Endothelial cell of umbilical vein (primary cell): ENCODE measurements around the gene SGPP1.

Experiments used
- CTCF ChIP-seq, 2 donors: IDR thresholded peaks; 1 replicate in 1 of 2; 2 replicates in 1 of 2; pipeline ENCODE4 v1.5.1; 2011; ENCODE audit warnings: low read length in 2 of 2, mild to moderate bottlenecking in 2 of 2, moderate library complexity in 2 of 2, control low read depth in 1 of 2, inconsistent platforms in 1 of 2, low read depth in 1 of 2; ENCODE audit not compliant: insufficient read depth in 1 of 2; ENCODE audit errors: extremely low read depth in 1 of 2
- EZH2 ChIP-seq: IDR thresholded peaks from 2 replicates; pipeline ENCODE4 v1.6.1; 2012; ENCODE audit warnings: borderline replicate concordance, low read depth, mild to moderate bottlenecking, moderate library complexity, low read length, inconsistent platforms; ENCODE audit not compliant: severe bottlenecking
- MAX ChIP-seq: IDR thresholded peaks from 2 replicates; pipeline ENCODE4 v1.6.1; 2011; ENCODE audit not compliant: insufficient read depth, insufficient read length
- POLR2AphosphoS5 ChIP-seq: IDR thresholded peaks from 2 replicates; pipeline ENCODE4 v1.6.1; 2012; ENCODE audit warnings: low read depth, mild to moderate bottlenecking, control low read depth, low read length, moderate library complexity; ENCODE audit not compliant: insufficient read depth

- TF ChIP-seq EZH2 (no peak), MAX (no peak), CTCF (IDR thresholded peaks at IDR 0.05; ENCODE audit: extremely low read depth in 1 of 2, insufficient read depth in 1 of 2, low read depth in 1 of 2, low read length in 2 of 2) (no peak), POLR2AphosphoS5 (no peak)
Observed at GRCh38 chr14:63759456-63759855, 31.6 kb upstream of the SGPP1 start.
